ENCODE data around the gene OR10V1.
A peak's percentile ranks its signal among the peaks of the same experiment; 100 is the strongest.
"Not testable (repeated sequence)": the region's sequence is repeated elsewhere in the genome, so short reads cannot be mapped to it uniquely, and the experiment has no call there.

The OR10V1 gene

DNA sequence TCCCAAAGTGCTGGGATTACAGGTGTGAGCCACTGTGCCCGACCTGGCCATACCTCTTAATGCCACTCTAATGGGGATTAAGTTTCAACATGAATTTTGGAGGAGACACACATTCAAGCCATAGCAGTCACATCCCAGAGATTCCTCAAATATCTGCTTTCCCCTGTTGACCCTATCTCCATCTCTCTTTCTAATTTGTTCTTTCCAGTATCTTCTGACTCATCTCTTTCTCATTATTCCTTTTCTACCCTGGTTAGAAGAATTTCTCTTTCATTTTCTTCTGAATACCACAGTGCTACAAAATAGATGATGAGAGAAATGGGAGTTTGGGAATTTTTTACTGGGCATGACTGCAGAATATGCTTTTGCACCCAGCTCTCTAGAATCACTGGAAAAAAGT lies 5.1 kb downstream of the OR10V1 start:
- no peak for DNase-seq (ENCODE audit: low spot score)

DNA sequence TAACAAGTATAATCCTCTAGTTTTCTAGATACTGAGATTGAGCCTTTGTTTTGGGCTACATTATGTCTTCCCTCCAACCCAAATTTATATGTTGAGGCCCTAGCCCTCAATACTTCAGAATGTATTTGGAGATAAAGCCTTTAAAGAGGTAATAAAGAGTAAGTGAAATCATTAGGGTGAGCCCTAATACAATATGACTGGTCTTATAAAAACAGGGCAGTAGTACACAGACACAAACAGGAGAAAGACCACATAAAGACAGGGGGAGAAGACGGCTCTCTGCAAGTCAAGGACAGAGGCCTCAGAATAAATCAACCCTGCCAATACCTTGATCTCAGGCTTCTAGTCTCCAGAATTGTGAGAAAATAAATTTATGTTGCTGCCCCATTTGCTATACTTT lies 6.3 kb downstream of the OR10V1 start:
- no peak for DNase-seq (ENCODE audit: low spot score)

DNA sequence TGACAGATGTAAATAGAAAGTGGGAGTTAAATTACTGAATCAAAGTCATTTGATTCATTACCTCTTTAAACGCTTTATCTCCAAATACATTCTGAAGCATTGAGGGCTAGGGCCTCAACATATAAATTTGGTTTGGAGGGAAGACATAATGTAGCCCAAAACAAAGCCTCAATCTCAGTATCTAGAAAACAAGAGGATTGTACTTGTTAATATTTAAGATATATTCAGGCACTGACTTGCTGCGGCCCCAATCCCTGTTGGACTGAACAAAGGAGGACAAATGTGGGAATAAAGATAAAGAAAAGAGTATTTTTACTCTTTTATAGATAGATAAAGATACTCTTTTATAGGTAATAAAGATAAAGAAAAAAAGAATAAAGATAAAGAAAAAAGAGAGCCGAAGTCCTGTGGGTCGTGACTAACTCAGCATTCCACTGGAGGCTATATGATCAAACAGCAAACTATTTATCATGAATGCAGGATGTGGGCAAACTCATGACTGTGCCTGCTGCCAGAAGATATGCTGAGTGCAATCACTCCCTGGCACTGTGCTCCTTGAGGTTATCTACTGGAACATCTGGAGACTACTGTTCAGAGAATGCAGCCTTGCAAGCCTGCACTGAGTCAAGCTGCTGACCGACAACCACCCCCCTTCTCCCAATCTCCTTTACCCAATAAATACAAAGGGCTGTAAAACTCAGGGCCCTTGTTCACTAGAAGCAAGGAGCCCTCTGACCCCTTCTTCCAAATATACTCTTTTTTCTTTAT lies 6.9 kb downstream of the OR10V1 start:
- no peak for DNase-seq (ENCODE audit: low spot score)

DNA sequence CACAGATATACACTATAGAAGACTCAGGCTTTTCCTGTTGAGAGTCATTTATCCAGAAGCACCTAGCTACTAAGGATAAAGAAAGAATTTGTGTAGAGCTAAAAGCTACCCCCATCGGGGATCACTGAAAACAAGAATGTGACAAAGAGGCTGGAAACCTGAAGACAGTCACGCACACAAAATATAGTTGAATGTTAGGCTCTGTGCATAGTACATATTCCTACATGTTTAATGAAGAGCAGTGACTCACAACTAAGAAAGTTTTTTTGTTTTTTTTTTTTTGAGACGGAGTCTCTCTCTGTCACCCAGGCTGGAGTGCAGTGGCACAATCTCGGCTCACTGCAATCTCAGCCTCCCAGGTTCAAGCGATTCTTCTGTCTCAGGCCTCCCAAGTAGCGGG lies 8.4 kb downstream of the OR10V1 start:
- no peak for DNase-seq (ENCODE audit: low spot score)

DNA sequence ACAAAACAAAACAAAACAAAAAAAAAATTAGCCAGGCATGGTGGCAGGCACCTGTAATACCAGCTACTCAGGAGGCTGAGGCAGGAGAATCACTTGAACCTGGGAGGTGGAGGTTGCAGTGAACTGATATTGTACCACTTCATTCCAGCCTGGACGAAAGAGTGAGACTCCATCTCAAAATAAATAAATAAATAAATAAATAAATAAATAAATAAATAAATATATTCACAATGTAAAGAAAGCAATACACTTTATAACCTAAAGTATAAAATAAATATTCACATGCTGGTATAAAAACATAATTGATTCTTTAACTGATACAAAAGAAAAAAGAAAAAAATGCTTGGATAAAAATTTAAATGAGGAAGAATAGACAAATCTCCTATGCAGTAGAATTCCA lies 10.1 kb downstream of the OR10V1 start:
- DNase-seq (ENCODE audit: low spot score) = not testable (repeated sequence)

DNA sequence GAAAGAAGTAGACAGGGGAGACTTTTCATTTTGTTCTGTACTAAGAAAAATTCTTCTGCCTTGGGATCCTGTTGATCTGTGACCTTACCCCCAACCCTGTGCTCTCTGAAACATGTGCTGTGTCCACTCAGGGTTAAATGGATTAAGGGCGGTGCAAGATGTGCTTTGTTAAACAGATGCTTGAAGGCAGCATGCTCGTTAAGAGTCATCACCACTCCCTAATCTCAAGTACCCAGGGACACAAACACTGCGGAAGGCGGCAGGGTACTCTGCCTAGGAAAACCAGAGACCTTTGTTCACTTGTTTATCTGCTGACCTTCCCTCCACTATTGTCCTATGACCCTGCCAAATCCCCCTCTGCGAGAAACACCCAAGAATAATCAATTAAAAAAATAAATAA lies 13.5 kb downstream of the OR10V1 start:
- DNase-seq (ENCODE audit: low spot score) = not testable (repeated sequence)

DNA sequence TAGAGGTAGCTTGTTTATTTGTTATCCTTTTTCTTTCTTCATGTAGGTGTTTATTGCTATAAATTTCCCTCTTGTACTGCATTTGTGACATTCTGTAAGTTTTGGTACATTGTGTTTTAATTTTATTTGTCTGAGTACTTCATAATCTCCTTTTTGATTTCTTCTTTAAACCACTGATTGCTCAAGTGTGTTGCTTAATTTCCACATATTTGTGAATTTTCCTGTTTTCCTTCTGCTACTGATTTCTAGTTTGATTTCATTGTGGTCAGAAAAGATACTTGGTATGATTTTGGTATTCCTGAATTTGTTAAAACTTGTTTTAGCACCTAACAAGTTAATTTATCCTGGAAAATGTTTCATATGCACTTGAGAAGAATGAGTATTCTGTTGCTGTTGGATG lies 15.1 kb downstream of the OR10V1 start:
- DNase-seq (ENCODE audit: low spot score) = no peak

DNA sequence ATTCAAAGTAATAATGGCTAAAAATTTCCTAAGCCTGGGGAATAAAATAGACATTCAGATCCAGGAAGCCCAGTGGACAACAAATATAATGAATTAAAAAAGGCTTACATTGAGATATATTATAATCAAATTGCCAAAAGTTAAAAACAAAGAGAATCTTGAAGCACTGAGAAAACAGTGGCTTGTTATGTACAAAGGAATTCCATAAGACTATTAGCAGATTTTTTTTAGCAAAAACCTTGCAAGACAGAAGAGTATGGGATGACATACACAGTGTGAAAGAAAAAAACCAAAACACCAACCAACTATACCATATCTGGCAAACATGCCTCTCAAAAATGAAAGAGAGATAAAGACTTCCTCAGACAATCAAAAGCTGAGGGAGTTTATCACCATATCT lies 20.7 kb downstream of the OR10V1 start:
- DNase-seq (ENCODE audit: low spot score) = no peak

DNA sequence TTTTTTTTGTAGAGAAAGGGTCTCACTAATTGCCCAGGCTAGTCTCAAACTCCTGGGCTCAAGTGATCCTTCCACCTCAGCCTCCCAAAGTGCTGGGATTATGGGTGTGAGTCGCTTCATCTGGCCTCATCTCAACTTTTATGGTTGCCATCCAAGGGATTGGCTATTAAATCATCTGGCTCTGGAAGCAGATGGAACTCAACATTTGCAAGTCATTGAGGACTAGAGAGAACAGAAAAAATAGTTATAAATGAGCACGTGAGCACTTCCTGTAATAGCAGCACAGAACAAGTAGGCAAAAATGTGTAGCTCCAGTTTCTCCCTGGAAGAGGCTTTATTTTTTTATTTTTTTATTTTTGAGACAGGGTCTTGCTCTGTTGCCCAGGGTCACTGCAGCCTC lies 22.5 kb downstream of the OR10V1 start:
- no peak for DNase-seq (ENCODE audit: low spot score)

DNA sequence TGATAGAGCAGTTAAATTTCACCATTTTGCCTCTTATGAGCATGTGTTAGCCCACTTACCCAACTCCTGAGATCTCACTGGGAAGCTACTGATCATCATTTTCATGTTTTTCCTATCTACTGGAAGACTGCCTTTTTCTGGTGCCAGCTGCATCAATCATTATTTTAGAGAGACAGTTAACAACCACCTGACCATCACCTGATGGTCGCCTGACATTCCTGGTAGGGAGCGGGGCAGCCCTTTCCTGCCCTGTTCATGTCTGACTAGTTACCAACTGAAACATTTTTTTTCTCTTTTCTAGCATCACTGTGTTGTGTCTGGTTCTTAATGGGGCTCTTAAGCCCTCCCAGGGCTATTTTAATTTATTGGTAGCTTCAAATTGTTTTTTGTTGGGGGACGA lies 24.6 kb downstream of the OR10V1 start:
- DNase-seq (ENCODE audit: low spot score) = no peak

DNA sequence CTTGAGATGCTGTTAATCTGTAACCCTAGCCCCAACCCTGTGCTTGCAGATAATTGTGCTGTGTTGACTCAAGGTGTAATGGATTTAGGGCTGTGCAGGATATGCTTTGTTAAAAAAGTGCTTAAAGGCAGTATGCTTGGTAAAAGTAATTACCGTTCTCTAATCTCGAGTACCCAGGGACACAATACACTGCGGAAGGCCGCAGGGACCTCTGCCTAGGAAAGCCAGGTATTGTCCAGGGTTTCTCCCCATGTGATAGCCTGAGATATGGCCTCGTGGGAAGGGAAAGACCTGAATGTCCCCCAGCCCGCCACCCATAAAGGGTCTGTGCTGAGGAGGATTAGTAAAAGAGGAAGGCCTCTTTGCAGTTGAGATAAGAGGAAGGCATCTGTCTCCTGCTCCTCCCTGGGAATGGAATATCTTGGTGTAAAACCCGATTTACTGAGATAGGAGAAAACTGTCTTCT lies 32.4 kb downstream of the OR10V1 start:
- not testable (repeated sequence) for DNase-seq (ENCODE audit: low spot score)

DNA sequence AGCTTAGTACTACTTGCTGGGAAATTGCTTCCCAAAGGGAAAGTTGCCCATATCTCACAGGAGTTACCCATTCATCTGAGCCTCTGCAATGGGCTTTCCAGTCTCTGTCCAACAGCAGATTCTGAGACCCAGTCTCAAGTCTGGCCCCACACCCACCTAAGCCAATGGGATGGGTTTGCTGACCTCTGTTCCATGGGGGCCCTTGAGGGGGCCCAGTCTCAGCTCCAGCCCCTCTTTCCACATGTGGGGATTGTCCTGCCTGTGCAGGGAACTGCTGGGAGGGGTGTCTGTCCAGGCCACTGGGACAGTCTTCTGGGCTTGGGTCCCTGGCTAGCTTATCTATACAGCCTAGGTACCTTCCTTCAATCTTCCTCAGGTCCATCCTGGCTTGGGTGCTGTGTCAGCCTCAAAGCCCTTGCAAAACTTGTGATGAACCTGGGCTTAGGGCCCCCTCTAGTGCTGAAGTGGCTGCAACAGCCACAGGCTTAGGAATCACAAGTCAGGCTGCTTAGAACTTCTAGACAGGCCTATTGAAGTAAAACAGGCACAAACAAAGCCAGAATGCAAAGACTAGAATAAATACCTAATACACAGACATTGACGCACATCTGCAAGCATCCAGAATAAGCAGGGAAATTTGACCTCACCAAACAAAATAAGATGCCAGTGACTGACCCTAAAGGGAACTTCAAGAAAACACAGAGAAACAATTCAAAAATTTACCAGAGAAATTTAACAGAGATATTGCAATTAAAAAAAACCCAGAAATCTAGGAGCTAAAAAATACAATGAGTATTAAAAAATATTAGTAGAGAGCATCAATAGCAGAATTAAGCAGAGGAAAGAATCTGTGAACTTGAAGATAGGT lies 33.1 kb downstream of the OR10V1 start:
- DNase-seq (ENCODE audit: low spot score) = peak; percentile 59

DNA sequence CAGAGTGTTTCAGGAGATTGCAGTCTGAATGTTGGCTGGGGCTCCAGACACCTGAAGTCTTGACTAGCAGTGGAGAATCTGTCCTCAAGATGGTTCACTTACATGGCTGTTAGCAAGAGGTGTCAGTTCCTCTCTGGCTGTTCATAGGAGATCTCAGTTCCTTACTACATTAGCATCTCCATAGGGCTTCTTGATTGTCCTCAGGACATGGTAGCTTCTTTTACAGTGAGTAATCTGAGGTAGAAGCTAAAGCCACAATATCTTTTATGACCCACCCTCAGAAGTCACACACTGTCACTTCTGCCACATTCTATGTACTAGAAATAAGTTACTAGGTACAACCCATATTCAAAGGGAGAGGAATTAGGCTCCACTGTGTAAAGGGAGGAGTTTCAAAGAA lies 34.3 kb downstream of the OR10V1 start:
- DNase-seq (ENCODE audit: low spot score) = no peak

DNA sequence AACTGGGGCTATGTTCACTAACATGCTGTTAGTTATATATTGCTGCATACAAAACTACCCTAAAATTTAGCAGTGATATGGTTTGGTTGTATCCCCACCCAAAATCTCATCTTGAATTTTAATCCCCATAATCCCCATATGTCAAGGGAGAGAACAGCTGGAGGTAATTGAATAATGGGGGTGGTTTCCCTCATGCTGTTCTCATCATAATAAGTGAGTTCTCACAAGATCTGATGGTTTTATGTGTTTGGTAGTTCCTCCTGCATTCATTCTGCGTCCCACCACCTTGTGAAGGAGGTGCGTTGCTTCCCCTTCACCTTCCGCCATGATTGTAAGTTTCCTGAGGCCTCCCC lies 34.9 kb downstream of the OR10V1 start:
- no peak for DNase-seq (ENCODE audit: low spot score)

DNA sequence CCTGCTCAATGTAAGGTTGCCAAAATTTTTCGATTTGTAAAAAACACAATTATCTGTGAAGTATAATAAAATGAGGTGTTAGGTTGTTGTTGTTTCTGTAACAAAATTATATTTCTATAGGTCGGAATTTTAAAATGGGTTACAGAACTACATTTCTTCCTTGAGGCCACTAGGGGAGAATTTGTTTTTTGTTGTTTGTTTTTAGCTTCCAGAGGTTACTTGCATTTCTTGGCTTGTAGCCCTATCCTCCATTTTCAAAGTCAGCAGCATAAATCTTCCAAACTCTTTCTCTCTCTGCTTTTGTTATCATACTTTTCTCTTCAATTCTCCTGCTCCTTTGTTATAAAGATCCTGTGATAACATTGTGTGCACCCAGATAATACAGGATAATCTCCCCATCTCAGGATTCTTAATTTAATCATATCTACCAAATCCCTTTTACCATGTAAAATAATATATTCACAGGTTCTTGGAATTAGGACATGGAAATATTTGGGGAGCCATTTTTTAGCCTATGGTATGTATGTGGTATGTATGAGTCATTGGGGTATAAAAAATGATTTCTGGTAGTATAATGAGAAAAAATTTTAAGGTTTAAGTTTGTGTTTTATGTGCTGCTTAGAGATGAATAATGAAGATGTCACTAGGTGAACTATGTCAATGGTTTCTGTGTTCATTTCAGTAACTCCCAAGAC lies 35.4 kb downstream of the OR10V1 start:
- DNase-seq (ENCODE audit: low spot score) = no peak

DNA sequence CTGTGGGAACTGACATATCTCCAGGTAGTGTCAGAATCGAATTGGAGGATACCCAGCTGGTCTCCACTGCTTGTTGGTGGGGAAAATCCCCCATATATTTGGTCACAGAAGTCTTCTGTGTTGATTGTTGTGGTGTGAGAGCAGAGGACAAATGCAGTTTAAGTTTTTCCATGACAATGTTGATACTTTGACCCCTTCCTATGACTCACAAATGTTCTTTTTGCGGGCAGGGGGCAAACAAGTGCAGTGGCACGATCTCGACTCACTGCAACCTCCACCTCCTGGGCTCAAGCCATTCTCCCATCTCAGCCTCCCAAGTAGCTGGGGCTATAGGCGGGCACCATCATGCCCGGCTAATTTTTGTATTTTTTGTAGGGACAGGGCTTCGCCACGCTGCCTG lies 37.4 kb downstream of the OR10V1 start:
- DNase-seq (ENCODE audit: low spot score) = no peak

DNA sequence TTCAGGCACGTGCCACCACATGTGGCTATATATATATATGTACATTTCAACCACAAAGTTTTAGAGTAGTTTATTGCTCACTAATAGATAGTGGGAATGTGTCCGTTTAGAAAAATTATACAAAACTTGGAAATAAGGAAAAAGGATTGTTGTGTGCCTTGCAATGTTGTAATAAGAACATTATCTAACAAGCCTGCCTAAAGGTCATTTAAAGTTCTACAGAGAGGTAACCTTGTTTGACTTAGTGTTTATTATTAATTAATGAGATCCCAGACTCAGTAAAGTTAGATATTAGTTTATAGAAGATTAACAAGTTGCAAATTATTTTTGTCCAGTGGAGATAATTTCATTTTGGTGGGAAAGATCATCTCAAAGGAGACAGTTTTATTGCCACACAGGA lies 39.4 kb downstream of the OR10V1 start:
- DNase-seq (ENCODE audit: low spot score) = no peak

DNA sequence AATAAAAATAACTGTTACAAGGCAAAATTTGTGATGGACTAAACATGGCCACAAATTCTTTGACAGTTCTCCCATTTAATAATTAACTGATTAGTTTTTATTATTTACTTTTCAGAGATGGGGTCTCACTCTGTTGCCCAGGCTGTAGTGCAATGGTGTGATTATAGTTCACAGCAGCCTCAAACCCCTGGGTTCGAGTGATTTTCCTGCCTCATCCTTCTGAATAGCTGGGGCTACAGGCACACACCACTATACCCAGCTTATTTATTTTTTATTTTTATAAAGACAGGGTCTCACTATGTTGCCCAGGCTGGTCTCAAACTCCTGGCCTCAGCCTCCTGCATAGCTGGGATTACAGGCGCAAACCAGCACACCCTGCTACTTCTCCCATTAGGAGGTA lies 40.4 kb downstream of the OR10V1 start:
- DNase-seq (ENCODE audit: low spot score) = no peak

DNA sequence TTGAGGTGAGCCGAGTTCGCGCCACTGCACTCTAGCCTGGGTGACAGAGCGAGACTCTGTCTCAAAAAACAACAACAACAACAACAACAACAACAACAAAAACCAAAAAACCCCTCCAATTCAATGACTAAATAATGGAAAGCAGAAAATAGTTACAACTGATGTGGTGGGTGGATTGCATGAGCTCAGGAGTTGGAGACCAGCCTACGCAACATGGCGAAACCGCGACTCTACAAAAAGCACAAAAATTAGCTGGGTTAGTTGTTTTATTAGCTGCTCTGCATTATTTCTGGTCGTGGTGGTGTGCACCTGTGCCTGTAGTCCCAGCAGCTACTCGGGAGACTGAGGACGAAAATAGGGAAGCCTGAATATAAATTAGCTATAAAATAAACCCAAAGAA lies 42.2 kb downstream of the OR10V1 start:
- no peak for DNase-seq (ENCODE audit: low spot score)

DNA sequence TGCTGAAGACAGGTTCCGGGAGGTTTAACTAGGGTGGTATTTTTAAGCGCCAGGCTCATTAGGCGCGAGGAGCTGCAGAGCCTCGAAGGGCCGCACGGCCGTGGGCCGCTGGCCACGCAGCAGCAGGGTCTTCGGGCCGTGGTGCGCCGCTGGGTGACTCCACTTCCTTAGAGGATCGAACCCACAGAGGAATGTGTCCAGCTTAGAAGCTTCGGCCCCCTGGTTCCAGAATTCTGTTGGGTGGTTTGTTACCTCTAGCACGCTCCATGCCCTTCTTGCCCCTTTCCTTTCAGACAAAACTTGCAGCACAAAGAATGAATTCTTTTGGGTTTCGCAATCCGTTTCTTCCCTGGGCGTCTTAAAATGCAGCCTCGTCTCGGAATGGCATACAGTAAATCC lies 44.0 kb downstream of the OR10V1 start:
- no peak for DNase-seq (ENCODE audit: low spot score)

DNA sequence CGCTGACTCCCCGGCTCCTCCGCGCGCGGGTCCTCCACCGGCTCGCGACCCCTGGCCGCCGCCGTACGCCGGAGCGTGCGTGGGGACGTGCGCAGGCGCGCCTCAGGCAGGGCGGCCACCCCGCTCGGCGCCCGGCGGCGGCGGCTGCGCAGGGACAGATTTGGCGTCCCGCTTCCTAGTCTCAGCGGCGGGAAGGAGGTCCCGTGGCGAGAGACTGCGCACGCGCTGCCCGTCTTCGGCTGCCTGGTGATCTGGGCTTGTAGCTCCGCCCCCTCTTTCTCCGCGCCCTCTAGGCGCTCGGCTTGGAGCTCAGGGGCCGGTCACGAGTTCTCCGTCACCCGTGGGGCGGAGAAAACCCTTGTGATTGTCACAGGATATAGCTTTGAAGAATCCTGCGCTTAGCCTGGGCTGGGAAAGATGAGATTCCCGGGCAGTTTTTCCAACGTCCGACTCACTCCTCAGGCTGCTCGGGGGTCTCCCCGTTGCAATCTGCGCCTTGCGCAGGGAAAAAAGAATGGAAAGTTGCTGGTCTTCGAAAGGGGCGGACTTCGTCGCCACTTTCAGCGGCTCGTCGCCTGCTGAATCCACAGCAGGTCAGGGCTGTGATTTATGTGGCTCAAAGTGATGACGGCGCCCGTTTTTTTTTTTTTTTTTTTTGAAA lies 44.6 kb downstream of the OR10V1 start, which contains the start of gene PATL1:
Gene PATL1 (minus strand): TSS at position 88 of the 661 bp plus-strand sequence. CDS start 142 bp downstream, outside the sequence.
- peak; percentile 99 for DNase-seq (ENCODE audit: low spot score)

All from activated CD4-positive, alpha-beta T cell treated with anti-CD3 and anti-CD28 coated beads, Interleukin-2, Interleukin-4, amounts not matched to agents 100 ng/mL and 50 ng/mL, durations not matched to agents 16 hours and 8 hours (primary cell).